ENCODE data around the gene SLC12A7. TPM values are rescaled to one million over a fixed set of nuclear protein-coding genes. Genes with fewer than 3 reads are reported as not detected.

SLC12A7 gene
- total and polyA plus RNA-seq, 7 donors = 2.3 to 22.0 (median 4.5) TPM

DNA sequence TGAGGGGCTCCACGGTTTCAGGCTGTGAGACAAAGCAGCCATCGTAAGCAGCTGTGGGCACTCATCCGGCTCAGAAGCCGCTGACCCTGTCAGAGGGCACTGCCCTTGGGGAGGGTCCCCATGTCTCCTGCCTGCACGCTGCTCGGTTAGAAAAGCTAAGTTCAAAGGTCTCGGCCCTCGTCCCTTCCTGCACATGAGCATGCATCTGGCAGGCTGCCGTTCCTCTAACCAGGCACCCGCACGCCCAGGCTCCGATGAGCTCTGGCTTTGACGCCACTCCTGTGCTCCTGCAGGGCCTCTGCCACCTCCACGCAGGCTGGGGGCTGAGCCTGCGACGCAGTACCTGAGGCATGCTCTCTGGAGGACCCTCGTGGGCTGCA lies 52.0 kb downstream of the SLC12A7 start:
- Histone ChIP-seq H3K27me3 (ENCODE audit: insufficient read depth in 3 of 3, low read length in 2 of 3) (no peaks in the 10 kb centered on the region), H3K4me1 (no peaks in the 10 kb centered on the region), H3K27ac (no peak overlapping the region), H3K36me3 (ENCODE audit: insufficient read depth in 1 of 2, low read depth in 1 of 2) (peaks cover 0 to 14% of the 10 kb centered on the region in 2 donors), H3K9me3 (no peaks in the 10 kb centered on the region), H3K4me3 (no peak overlapping the region)
- intact Hi-C loops (cut with DNase I) = no loop called here
- no peak for ATAC-seq
- TF ChIP-seq, protein P1, sequence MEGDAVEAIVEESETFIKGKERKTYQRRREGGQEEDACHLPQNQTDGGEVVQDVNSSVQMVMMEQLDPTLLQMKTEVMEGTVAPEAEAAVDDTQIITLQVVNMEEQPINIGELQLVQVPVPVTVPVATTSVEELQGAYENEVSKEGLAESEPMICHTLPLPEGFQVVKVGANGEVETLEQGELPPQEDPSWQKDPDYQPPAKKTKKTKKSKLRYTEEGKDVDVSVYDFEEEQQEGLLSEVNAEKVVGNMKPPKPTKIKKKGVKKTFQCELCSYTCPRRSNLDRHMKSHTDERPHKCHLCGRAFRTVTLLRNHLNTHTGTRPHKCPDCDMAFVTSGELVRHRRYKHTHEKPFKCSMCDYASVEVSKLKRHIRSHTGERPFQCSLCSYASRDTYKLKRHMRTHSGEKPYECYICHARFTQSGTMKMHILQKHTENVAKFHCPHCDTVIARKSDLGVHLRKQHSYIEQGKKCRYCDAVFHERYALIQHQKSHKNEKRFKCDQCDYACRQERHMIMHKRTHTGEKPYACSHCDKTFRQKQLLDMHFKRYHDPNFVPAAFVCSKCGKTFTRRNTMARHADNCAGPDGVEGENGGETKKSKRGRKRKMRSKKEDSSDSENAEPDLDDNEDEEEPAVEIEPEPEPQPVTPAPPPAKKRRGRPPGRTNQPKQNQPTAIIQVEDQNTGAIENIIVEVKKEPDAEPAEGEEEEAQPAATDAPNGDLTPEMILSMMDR (IDR thresholded peaks at IDR 0.05) = no peak
- 86 to 94% (median 88%) methylated on average over 17 of the region's 17 CpGs for WGBS, 3 donors
- peak in 1 of 2 donors; percentile 10 for DNase-seq

DNA sequence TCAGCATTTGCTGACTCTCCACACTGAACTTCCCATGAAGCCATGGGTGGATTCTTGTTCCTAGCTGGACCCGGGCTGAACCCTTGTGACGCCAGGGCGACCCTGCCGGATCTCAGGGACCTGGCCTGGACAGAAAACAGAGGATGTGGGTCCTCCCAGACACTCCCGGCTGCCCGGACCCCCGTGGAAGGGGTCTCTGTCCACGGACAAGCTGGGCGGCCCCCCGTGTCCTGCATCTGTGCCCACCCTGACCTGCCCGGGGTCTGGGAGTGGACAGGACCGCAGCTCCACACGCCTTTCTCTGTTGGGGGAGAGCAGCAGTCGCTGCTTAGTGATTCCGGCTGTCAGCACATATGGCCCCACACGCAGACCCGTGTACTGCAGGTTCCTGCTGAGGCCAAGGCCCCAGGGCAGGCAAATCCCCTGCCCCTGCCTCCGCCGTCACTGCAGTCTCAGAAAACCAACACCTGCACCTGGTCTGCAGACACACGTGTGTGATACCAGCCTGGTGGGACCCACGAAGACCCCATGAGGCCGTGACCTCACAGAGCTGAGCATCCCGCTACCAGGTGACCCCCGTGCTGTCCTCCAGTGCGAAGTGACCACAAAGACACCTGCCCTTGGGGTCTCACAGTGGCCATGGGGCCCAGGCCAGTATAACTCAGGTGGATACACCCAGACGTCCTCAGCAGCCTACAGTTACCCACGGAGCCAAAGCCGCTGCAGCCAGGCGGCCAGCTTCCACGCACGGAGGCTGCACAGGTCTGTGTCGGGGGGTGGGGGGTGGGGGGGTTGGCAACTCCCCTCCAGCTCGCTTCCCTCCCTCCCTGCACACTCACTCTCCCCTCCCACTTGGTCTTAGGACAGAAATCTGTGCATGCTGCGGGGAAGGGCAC lies 52.6 kb downstream of the SLC12A7 start:
- H3K9me3 ChIP-seq = no peaks in the 10 kb centered on the region
- ATAC-seq (no peak), DNase-seq (peak; percentile 10 to 42)
- H3K36me3 ChIP-seq (ENCODE audit: insufficient read depth in 1 of 2, low read depth in 1 of 2) = peaks cover 0 to 14% of the 10 kb centered on the region in 2 donors
- no peak overlapping the region for H3K4me3 ChIP-seq
- TF ChIP-seq, protein P1 (IDR thresholded peaks at IDR 0.05) = no peak
- WGBS, 3 donors = 94 to 96% (median 95%) methylated on average over 33 to 34 of the region's 34 CpGs
- H3K27ac ChIP-seq = no peak overlapping the region
- no peaks in the 10 kb centered on the region for H3K4me1 ChIP-seq
- H3K27me3 ChIP-seq (ENCODE audit: insufficient read depth in 3 of 3, low read length in 2 of 3) = no peaks in the 10 kb centered on the region
- intact Hi-C loops (cut with DNase I) = no loop called here

DNA sequence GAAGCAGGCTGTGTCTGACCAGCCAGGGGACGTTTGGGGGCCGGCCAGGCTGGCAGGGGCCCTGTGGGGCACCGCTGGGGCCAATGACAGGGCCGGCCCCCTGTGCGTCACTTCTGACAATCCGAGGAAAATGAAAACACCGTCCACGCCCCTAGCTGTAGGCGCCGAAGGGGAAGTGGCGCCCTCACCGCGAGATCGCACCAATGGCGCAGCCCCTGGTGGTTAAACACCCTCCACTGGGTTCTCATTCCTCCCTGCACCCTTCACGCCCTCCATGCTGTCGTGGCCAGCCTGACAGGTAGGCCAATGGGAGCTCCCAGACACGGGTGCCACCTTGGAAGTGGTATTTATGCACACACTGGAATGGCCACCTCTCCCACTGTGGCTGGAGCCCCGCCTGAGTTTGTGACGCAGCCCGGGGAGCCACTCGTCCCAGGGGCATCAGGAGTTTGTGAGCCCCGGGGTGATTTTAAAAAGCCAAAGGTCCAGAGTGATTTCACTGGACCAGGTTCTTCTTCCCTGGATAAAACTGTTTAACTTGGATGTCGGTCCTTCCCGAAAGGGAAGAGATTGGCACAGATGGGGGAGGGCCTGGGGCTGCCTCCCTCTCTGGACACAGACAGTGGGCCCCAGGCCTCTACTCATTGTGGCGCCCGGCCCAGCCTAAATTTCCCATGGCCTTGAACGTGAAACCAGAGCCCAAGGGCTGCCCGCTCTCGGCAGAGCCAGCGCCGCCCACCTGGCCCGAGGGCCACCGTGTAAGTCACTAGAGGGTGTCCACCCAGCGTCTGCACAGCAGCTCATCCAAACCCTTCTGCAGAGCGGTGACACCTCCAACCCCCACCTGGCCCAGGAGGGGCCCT lies 53.5 kb downstream of the SLC12A7 start:
- DNase-seq (peak; percentile 6 to 50), ATAC-seq (no peak)
- Histone ChIP-seq H3K27ac (no peak overlapping the region), H3K4me3 (no peak overlapping the region), H3K36me3 (ENCODE audit: insufficient read depth in 1 of 2, low read depth in 1 of 2) (peaks cover 0 to 14% of the 10 kb centered on the region in 2 donors), H3K9me3 (no peaks in the 10 kb centered on the region), H3K4me1 (no peaks in the 10 kb centered on the region), H3K27me3 (ENCODE audit: insufficient read depth in 3 of 3, low read length in 2 of 3) (no peaks in the 10 kb centered on the region)
- intact Hi-C loops (cut with DNase I) = no loop called here
- TF ChIP-seq, protein P1 (IDR thresholded peaks at IDR 0.05) = no peak
- WGBS, 3 donors = 92 to 95% (median 93%) methylated on average over 36 of the region's 36 CpGs

DNA sequence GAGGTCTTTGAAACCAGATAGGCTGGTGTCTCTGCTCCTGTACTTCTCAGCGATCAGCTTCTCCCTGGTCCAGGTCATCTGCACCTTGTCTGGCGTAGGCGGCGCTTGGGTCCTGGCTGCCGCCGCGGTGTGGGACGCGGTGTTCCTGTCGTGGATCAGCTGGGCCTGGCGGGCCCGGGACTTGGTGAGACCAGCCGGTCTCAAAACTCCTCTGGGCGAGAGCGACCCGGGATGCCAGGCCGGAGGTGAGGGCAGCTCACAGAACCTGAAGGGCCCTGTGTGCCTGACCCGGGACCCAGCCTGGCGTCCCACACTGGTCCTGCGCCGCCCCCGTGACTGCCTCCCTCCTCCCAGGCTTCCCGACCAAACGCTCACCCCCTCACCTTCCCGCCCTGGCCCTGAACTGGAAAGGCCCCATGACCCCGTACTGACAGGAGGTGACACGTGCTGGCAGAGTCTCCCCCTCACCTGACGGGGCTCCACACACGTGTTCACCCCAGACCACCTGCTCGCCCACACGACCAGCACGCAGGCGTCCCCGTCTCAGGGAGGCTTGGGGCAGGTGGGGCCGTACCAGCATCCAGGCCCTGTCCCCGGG lies 54.3 kb downstream of the SLC12A7 start:
- TF ChIP-seq, protein P1 (IDR thresholded peaks at IDR 0.05) = no peak
- no peaks in the 10 kb centered on the region for H3K4me1 ChIP-seq
- no peak overlapping the region for H3K4me3 ChIP-seq
- ATAC-seq (no peak), DNase-seq (peak; percentile 10 to 49)
- no peak overlapping the region for H3K27ac ChIP-seq
- H3K36me3 ChIP-seq (ENCODE audit: insufficient read depth in 1 of 2, low read depth in 1 of 2) = peaks cover 0 to 14% of the 10 kb centered on the region in 2 donors
- H3K27me3 ChIP-seq (ENCODE audit: insufficient read depth in 3 of 3, low read length in 2 of 3) = peaks cover 0 to 6% (median 0%) of the 10 kb centered on the region in 3 donors
- intact Hi-C loops (cut with DNase I) = no loop called here
- 86 to 94% (median 86%) methylated on average over 35 to 36 of the region's 36 CpGs for WGBS, 3 donors
- no peaks in the 10 kb centered on the region for H3K9me3 ChIP-seq
